K562 (cell line): Measurements from ENCODE around the gene ZMPSTE24. TPM values are rescaled to one million over a fixed set of nuclear protein-coding genes. Genes with fewer than 3 reads are reported as not detected.

Experiments
- ATF3 ChIP-seq, 2 experiments: fragments of 450-650 bp in 1 of 2; sonication (generic) in 1 of 2; formaldehyde crosslinking in 1 of 2; IDR thresholded peaks in 1 of 2; conservative IDR thresholded peaks in 1 of 2; 2 replicates each; pipeline versions ENCODE4 v1.6.1 to v1.8.1; 2016 to 2023; ENCODE audit warnings: mild to moderate bottlenecking in 2 of 2, moderate library complexity in 2 of 2, inconsistent platforms in 1 of 2, missing genetic modification reagents in 1 of 2
- BRF1 ChIP-seq: IDR thresholded peaks from 3 replicates; pipeline ENCODE4 v1.6.1; 2011; ENCODE audit warnings: borderline replicate concordance, mild to moderate bottlenecking; ENCODE audit not compliant: insufficient read length; ENCODE audit errors: extremely low read depth
- CREB5 ChIP-seq: fragments of 250-450 bp; sonication (Bioruptor Pico); IDR thresholded peaks from 2 replicates; pipeline ENCODE4 v1.5.0; 2020; ENCODE audit warnings: mild to moderate bottlenecking
- GABPA ChIP-seq: fragments of 200-800 bp; sonication (Bioruptor generic); conservative IDR thresholded peaks from 2 replicates; pipeline ENCODE4 v1.6.1; 2016; ENCODE audit warnings: low read depth, missing genetic modification characterization, missing compliant biosample characterization
- HIVEP1 ChIP-seq: fragments of 250-450 bp; sonication (Bioruptor Pico); IDR thresholded peaks from 2 replicates; pipeline ENCODE4 v1.4.0; 2020; ENCODE audit warnings: mild to moderate bottlenecking
- KLF1 ChIP-seq: fragments of 450-650 bp; IDR thresholded peaks from 2 replicates; pipeline ENCODE4 v1.6.1; 2016; ENCODE audit warnings: missing genetic modification characterization, missing compliant biosample characterization
- NR2F6 ChIP-seq: fragments of 450-650 bp; formaldehyde crosslinking; IDR thresholded peaks from 2 replicates; pipeline ENCODE4 v1.4.0; 2020; ENCODE audit warnings: mild to moderate bottlenecking
- SREBF2 ChIP-seq: sonication (generic); formaldehyde crosslinking; IDR thresholded peaks from 2 replicates; pipeline ENCODE4 v1.4.0; 2020; ENCODE audit warnings: mild to moderate bottlenecking, missing genetic modification reagents
- ZNF146 ChIP-seq: IDR thresholded peaks from one replicate; pipeline ENCODE4 v1.6.1; 2018; ENCODE audit warnings: missing compliant biosample characterization; ENCODE audit not compliant: unreplicated experiment
- ZNF23 ChIP-seq: fragments of 250-450 bp; sonication (Bioruptor Pico); IDR thresholded peaks from 2 replicates; pipeline ENCODE4 v1.4.0; 2020; ENCODE audit warnings: mild to moderate bottlenecking
- ZNF232 ChIP-seq: sonication (generic); formaldehyde crosslinking; IDR thresholded peaks from 2 replicates; pipeline ENCODE4 v1.8.0; 2022; ENCODE audit warnings: mild to moderate bottlenecking, missing genetic modification reagents
- ZNF277 ChIP-seq: fragments of 250-450 bp; sonication (Bioruptor Pico); IDR thresholded peaks from 2 replicates; pipeline ENCODE4 v1.8.0; 2022; ENCODE audit warnings: inconsistent platforms, mild to moderate bottlenecking, moderate library complexity, borderline replicate concordance
- ZNF316 ChIP-seq: fragments of 450-650 bp; IDR thresholded peaks from 2 replicates; pipeline ENCODE4 v1.6.1; 2016
- ZNF445 ChIP-seq: fragments of 250-450 bp; sonication (Bioruptor Pico); IDR thresholded peaks from 2 replicates; pipeline ENCODE4 v1.4.0; 2020; ENCODE audit warnings: low read depth, mild to moderate bottlenecking, moderate library complexity
- ZNF644 ChIP-seq: fragments of 200-800 bp; sonication (Bioruptor generic); IDR thresholded peaks from 2 replicates; pipeline ENCODE4 v1.6.1; 2016; ENCODE audit warnings: low read depth, missing genetic modification characterization, missing compliant biosample characterization
- ZNF764 ChIP-seq: fragments of 250-450 bp; sonication (Bioruptor Pico); IDR thresholded peaks from 2 replicates; pipeline ENCODE4 v1.4.0; 2020; ENCODE audit warnings: low read depth, mild to moderate bottlenecking, moderate library complexity
- polyA plus RNA-seq, 8 experiments: library from polyadenylated mRNA; depleted of rRNA in 4 of 8; stranded (reverse) in 5 of 8; unstranded in 3 of 8; fragments of >200 nt; fragmentation: Nextera tagmentation in 2 of 8; fragmentation: Illumina TruSeq in 1 of 8; extraction: Ambion mirVana in 2 of 8; extraction: Trizol in 1 of 8; gene quantifications; 2 replicates each; pipeline versions ENCODE4 v1.2.1 to v1.2.3, GENCODE V29; 2011 to 2014; ENCODE audit warnings: inconsistent platforms in 1 of 8, missing spikeins in 1 of 8
- total RNA-seq, 7 experiments: library from RNA; depleted of rRNA in 6 of 7; stranded (reverse); fragments of >200 nt in 6 of 7; fragmentation: Illumina TruSeq in 2 of 7; extraction: Trizol in 2 of 7; gene quantifications; 2 replicates each; pipeline versions ENCODE4 v1.2.1 to v1.2.3, GENCODE V29; 2011 to 2021; ENCODE audit warnings: low replicate concordance in 1 of 7
- TF ChIP-seq, protein P1 (sequence below), 2 experiments: fragments of 150-350 bp in 1 of 2; IDR thresholded peaks; 2 replicates each; pipeline ENCODE4 v1.6.1; 2012 to 2016; ENCODE audit warnings: low read depth in 2 of 2, low read length in 2 of 2, mild to moderate bottlenecking in 1 of 2, moderate library complexity in 1 of 2
- TF ChIP-seq, protein P2 (sequence below): sonication (generic); formaldehyde crosslinking; IDR thresholded peaks from 2 replicates; pipeline ENCODE4 v1.8.0; 2022; ENCODE audit warnings: mild to moderate bottlenecking, missing genetic modification reagents
- TF ChIP-seq, protein P3 (sequence below): fragments of 250-450 bp; sonication (Bioruptor Pico); IDR thresholded peaks from 2 replicates; pipeline ENCODE4 v1.6.1; 2021; ENCODE audit warnings: mild to moderate bottlenecking

The ZMPSTE24 gene
- total and polyA plus RNA-seq, 9 of the 15 experiments (the other 6 are each of a cell fraction or from before 2014, with no cell fraction given): 30.7 to 75.9 (median 64.3) TPM

DNA sequence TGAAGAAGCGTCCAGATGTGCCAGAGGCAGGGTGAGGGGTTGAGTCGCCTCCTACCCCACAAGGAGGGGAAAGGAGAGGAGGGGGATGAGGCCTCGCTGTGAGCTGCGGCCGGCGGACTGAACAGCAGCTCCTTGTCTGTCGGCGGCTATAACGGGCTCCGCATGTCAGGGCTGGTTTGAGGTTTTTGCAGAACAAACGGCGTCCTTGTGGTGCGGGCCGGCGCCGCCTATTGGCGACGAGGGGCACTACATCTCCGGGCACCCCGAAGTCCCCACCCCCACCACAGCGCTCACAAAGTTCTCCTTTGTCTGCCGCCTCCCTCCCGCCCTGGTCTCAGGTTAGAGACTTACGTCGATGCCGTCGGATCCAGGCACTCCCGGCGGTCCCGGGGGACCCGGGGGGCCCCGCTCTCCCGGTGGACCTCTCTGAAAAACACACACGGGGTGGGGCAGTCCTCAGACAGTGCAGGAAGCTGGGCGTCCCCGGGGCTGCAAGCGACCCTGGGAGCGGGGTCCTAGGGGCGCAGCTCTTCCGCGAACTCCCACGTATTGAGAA is 57.3 kb downstream of the ZMPSTE24 start (continued):
- TF ChIP-seq, protein P1, sequence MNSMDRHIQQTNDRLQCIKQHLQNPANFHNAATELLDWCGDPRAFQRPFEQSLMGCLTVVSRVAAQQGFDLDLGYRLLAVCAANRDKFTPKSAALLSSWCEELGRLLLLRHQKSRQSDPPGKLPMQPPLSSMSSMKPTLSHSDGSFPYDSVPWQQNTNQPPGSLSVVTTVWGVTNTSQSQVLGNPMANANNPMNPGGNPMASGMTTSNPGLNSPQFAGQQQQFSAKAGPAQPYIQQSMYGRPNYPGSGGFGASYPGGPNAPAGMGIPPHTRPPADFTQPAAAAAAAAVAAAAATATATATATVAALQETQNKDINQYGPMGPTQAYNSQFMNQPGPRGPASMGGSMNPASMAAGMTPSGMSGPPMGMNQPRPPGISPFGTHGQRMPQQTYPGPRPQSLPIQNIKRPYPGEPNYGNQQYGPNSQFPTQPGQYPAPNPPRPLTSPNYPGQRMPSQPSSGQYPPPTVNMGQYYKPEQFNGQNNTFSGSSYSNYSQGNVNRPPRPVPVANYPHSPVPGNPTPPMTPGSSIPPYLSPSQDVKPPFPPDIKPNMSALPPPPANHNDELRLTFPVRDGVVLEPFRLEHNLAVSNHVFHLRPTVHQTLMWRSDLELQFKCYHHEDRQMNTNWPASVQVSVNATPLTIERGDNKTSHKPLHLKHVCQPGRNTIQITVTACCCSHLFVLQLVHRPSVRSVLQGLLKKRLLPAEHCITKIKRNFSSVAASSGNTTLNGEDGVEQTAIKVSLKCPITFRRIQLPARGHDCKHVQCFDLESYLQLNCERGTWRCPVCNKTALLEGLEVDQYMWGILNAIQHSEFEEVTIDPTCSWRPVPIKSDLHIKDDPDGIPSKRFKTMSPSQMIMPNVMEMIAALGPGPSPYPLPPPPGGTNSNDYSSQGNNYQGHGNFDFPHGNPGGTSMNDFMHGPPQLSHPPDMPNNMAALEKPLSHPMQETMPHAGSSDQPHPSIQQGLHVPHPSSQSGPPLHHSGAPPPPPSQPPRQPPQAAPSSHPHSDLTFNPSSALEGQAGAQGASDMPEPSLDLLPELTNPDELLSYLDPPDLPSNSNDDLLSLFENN (IDR thresholded peaks at IDR 0.05; ENCODE audit: low read depth in 2 of 2, low read length in 2 of 2): no peak
- TF ChIP-seq KLF1: no peak
- TF ChIP-seq ZNF146 (CRISPR knock-in tag): no peak
- no peak for TF ChIP-seq ZNF23 (CRISPR knock-in tag)
- no peak for TF ChIP-seq ZNF277 (CRISPR knock-in tag)
- TF ChIP-seq ZNF445 (CRISPR knock-in tag): no peak
- no peak for TF ChIP-seq GABPA (tag)
- no peak for TF ChIP-seq HIVEP1 (CRISPR knock-in tag)
- TF ChIP-seq ZNF232 (CRISPR knock-in tag): no peak
- TF ChIP-seq BRF1: no peak
- no peak for TF ChIP-seq ZNF644 (tag)
- no peak for TF ChIP-seq ZNF316
- TF ChIP-seq NR2F6 (CRISPR knock-in tag): no peak
- TF ChIP-seq, protein P2, sequence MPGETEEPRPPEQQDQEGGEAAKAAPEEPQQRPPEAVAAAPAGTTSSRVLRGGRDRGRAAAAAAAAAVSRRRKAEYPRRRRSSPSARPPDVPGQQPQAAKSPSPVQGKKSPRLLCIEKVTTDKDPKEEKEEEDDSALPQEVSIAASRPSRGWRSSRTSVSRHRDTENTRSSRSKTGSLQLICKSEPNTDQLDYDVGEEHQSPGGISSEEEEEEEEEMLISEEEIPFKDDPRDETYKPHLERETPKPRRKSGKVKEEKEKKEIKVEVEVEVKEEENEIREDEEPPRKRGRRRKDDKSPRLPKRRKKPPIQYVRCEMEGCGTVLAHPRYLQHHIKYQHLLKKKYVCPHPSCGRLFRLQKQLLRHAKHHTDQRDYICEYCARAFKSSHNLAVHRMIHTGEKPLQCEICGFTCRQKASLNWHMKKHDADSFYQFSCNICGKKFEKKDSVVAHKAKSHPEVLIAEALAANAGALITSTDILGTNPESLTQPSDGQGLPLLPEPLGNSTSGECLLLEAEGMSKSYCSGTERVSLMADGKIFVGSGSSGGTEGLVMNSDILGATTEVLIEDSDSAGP: no peak
- TF ChIP-seq CREB5: no peak
- TF ChIP-seq ZNF764: no peak
- TF ChIP-seq, protein P3, sequence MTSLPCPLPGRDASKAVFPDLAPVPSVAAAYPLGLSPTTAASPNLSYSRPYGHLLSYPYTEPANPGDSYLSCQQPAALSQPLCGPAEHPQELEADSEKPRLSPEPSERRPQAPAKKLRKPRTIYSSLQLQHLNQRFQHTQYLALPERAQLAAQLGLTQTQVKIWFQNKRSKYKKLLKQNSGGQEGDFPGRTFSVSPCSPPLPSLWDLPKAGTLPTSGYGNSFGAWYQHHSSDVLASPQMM (CRISPR knock-in tag): no peak
- TF ChIP-seq SREBF2: no peak
- no peak for TF ChIP-seq ATF3 (IDR thresholded peaks at IDR 0.05)
- TF ChIP-seq ATF3 (CRISPR knock-in tag; conservative IDR thresholded peaks at IDR 0.05): no peak
